Measurements from ENCODE around the gene NANOG.

DNA sequence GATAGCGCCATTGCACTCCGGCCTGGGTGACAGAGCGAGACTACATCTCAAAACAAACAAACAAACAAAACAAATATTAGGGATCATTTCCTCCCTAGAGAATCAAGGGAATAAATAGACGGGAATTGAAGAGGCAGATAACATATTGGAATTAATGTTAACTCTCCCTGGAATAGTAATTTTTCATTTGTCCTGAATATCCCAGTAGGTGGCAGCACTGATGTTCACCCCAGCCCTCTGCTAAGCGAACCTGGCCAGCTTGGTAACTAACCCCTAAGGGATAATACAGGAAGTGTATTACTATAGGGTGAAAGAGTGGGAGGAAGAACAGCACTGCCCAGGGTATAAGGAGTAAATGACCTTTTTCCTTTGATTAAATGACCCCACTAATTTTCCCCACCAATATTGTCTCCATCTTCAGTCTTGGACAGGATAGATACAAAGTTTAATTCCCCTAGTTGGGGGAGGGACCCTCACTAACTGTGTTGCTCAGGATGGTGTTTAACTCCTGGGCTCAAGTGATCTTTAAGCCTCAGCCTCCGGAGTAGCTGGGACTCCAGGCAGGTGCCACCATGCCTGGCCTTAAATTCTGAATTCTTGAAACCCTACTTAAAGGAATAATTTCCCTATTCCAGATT is 43.0 kb downstream of the NANOG start:
- TF ChIP-seq CTCF (IDR thresholded peaks at IDR 0.05) (no peak), POLR2A (IDR thresholded peaks at IDR 0.05) (no peak)

Data from lower leg skin (tissue), 3 donors.